ENCODE data around the gene AQP6.

DNA sequence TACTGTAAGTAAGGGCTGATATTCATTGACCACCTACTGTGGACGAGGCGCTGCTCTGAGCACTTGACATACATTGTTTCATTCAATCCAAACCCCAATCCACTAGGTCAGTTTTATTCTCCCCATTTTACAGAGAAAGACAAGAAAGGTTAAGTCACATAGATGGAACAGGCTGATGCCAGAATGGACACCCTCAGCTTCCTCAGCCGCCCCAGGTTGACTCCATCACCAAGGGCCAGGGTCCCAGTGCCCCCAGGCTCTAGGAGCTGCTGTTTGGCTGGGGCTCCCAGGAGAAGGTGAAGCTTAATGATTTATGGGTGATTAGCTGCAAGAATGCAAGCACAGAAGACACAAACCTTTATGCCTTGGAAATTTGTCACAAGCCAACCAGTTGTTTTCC is 22.9 kb upstream of the AQP6 start:
- no peak for TF ChIP-seq EZH2 (IDR thresholded peaks at IDR 0.05; ENCODE audit: borderline replicate concordance, low read length)
- TF ChIP-seq, protein P1, sequence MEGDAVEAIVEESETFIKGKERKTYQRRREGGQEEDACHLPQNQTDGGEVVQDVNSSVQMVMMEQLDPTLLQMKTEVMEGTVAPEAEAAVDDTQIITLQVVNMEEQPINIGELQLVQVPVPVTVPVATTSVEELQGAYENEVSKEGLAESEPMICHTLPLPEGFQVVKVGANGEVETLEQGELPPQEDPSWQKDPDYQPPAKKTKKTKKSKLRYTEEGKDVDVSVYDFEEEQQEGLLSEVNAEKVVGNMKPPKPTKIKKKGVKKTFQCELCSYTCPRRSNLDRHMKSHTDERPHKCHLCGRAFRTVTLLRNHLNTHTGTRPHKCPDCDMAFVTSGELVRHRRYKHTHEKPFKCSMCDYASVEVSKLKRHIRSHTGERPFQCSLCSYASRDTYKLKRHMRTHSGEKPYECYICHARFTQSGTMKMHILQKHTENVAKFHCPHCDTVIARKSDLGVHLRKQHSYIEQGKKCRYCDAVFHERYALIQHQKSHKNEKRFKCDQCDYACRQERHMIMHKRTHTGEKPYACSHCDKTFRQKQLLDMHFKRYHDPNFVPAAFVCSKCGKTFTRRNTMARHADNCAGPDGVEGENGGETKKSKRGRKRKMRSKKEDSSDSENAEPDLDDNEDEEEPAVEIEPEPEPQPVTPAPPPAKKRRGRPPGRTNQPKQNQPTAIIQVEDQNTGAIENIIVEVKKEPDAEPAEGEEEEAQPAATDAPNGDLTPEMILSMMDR (IDR thresholded peaks at IDR 0.05; ENCODE audit: low read length): no peak

Measured in OCI-LY1 (cell line).